HG03039 (cell line): ENCODE data around the gene PARL.
A peak's percentile ranks its signal among the peaks of the same experiment; 100 is the strongest.

Experiments
- ATAC-seq: cut with Tn5 transposase; IDR thresholded peaks from one replicate; pipeline ENCODE4 v1.9.1; 2021; ENCODE audit warnings: mild to moderate bottlenecking, moderate library complexity; ENCODE audit not compliant: unreplicated experiment

The PARL gene

DNA sequence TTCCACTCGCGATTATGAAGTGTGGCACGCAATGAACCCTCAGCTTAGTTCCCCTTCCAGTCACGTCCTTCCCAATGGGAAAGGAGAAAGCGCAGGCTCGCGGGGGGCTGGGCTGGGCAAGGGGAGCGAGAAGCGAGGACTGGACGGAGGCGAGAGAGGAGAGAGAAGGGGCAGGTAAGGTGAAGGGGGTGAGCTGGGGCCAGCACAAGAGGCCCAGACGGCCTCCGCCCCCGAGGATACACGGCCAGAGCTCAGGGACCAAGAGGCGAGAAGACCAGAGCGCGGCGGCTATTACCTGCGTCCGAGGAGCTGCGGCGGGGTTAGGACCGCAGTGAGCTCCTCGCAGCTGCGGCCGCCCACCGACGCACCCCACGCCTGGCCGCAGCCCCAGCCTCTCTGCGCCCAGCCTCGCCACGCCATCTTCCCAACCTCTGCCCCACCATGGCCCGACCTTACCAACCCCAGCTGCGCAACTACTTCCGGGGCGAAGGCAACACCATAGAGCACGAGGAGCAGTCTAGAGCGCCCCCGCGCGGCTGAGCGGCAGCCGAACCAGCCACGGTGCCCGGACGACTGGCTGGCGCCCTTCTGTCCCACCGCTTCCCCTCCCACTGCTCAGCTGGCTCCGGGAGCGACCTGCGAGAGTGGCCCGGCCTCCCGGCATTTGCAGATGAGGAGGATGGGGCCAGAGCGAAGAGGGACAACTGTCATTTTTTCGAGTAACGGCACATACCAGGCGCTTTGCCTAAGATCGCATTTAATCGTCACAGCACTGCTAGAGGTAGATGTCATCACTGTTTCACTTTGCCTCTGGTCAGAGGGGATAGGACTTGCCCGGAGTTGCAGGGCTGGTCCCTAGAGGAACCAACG is at the start of gene PARL:
PARL (minus strand) TSS at position 454 of the 870 bp plus-strand sequence; CDS start at position 420, 34 bp downstream.
- peak; percentile 99 for ATAC-seq

DNA sequence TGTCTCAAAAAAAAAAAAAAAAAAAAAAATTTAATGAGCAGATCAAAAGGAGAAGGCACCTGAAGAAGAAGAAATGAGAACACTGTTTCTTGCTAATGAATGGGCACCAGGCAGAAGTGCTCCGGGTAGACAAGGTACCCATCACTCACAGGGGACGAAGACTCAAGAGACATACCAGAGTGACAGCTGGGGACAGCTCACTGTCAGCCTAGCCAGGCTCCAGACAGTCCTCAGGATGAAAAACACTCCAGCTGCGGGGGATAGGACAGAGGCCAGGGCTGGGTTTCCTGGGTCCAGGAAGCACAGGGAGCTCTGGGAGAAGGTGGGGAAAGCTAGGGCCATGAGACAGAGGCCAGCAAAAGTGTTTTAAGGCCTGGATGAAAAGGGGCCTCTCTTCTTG is 48.5 kb upstream of the PARL start:
- ATAC-seq: no peak

GRCh38 chr3:183931881-183932280 is 47.2 kb upstream of the PARL start:
- no peak for ATAC-seq

DNA sequence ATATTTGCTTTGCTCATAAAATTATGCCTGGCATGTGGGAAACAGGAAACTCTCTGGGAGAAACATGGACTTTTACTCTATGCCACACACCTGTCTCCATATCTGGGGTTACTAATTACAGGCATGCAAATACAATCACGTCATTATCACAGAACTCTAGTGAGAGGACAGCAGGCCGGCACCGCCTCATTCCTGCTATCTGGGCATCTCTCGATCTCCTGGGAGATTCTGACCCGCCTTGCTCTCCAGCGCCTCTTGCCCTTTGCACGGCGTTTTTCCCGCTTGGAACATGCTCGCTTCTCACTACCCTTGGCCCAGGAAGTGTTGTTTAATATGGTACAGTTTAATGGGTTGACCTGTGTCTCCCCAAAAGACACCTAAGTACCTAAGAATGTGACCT is 45.4 kb upstream of the PARL start:
- no peak for ATAC-seq

GRCh38 chr3:183927059-183927458 is 42.4 kb upstream of the PARL start:
- ATAC-seq: no peak

DNA sequence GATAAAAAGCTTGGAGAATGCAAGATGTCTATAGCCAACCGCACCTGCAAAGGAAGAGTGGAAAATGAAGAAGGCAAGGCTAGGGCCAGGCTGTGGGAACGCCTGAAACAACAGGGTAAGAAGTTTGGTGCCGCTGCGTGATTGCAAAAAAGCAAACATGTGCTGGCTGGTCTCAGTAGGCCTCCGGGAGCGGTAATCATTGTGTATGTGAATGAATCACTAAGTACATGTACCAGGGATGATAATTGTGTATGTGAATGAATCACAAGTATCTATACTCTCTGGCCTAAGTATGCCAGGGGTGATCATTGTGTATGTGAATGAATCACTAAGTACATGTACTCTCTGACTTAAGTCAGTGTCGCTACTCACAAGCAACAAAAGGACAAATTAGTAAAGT is 40.3 kb upstream of the PARL start:
- ATAC-seq: no peak

- no peak for ATAC-seq
Measured at GRCh38 chr3:183924543-183924942, 39.9 kb upstream of the PARL start.

GRCh38 chr3:183922421-183922820 is 37.7 kb upstream of the PARL start:
- ATAC-seq: no peak

DNA sequence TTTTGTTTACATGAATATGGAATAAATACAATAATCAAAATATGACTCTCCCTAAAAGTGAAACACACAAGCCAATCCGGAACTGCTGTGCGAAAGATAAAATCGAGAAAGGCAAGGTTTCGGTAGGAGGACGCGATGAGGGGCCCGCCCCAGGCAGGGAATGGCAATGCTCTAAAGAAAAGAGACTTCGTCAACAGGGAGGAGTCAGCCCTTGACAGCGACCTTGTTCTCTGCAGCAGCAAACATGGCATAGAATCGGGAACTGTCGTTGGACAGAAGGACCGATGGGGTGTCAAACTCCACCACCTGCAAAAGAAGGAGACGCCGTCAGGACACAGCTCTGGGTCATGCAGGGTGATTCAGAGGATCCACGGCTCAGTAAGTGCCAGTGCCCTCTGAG is 36.4 kb upstream of the PARL start:
- ATAC-seq: no peak

DNA sequence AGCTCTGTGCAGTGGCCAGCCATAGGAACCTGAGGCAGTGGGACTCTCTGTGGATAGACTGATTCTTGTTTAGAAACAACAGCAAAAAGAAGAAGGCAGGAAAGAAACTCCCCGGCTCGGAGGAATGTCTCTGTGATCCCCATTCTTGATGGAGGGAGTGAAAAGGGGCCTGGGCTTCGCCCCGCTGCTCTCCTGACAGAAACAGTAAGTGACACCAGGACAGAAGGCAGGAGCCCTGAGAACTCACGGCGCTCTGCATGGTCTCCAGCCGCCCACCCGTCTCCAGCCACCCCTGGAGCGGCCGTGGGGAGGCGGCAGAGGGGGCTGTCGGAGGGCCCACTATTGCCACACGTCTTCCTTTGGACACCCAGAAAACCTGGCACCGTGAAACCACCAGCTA is 35.7 kb upstream of the PARL start:
- ATAC-seq: no peak

DNA sequence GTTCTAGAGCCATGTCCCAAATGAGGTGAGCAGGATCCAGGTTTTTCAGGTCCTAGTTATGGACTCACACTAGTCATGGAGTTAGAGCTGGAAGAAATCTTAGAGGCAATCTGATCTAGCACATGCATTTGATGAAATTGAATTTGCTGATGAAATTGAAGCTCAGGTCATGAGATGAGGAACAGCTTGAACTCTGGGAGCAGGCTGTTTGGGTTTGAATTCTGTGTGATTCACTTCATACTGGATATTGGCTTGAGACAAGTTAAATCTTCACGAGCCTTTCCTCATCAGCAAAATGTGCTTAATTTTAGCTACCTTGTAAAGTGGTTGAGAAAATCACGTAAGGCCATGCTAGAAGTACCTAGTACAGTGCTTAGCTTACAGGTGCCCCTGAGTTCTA is 33.5 kb upstream of the PARL start:
- ATAC-seq: no peak

- no peak for ATAC-seq
Measured at GRCh38 chr3:183917776-183918175, 33.1 kb upstream of the PARL start.

DNA sequence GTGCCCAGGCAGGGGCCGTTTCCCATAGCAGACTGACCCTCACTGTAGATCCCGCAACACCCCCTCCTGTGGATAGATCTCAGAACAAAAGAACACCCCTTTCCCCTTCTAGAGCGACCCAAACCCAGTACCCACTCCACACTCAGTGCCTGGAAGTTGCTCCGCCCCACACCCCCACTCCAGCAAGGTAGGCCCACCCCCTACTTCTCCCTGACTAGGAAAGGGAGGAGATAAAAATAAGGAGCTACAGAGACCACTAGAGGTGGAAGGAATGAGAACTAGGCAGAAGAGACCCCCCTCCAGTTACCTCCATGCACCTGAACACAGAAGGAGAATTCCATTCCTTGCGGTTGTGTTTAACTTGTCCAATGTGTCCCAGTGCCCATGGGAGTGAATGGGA is 30.2 kb upstream of the PARL start:
- no peak for ATAC-seq

GRCh38 chr3:183913580-183913920 is 28.9 kb upstream of the PARL start:
- ATAC-seq: no peak

- ATAC-seq: no peak
Measured at GRCh38 chr3:183912895-183913579, 28.4 kb upstream of the PARL start.

GRCh38 chr3:183911763-183912506 is 27.3 kb upstream of the PARL start:
- no peak for ATAC-seq

- ATAC-seq: no peak
Measured at GRCh38 chr3:183911087-183911486, 26.4 kb upstream of the PARL start.

DNA sequence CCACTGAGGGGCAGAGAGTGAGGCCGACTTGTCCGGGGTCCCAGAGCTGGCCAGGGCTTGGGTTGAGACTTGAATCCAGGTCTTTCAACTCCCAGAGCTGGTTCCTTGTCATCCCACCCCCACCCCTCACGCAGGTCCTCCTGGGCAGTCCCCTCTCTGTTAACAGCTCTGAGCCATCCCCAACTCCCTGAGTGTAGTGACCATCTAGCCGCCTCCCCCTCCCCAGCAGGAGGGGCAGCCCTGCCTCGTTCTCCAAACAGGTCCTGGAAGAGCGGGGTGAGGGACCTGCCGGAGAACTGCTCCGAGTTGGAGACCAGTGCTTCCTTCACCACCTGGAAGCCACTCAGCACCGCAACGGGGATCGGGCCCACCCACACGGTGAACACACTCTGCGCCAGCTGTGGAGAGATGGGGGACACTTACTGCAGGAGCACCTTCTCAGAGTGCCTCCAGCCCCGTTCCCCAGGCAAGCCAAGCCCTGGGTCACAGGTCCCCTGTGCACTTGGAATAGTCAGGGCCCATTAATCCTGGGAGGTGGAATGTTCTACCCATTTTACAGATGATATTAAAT is 24.4 kb upstream of the PARL start:
- no peak for ATAC-seq

GRCh38 chr3:183907911-183908331 is 23.2 kb upstream of the PARL start:
- ATAC-seq: no peak

- ATAC-seq: no peak
Measured at GRCh38 chr3:183907176-183907575, 22.5 kb upstream of the PARL start.

DNA sequence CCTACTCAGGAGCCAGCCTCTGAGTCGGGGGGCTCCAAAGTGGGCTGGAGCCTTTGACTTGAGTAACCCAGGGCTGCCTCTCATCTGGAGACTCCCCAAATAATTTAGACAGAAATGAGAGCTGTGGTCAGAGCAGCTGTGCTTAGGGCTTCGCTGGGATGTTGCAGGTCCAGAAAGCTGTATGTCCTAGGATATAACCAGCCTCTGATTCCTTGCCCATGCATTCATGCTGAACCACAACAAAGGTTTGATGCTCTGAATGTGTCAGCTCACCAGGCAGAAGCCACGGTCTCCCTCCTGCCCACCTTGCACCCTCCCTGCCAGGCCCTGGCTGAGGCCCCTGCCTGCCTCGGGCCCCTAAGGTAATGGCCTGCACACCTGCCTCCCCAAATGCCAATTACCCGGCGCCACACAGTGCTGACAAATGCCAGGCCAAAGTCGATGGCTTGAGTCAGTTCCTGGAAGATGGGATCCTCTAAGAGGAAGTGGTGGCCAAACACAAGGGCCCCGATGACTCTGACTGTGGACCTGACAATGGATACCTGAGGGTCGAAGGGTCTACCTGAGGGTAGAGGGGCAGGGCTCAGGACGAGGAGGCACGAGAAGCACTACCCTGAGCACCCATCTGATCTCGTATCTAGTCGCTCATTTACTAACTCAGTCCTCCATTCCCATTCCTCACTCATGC is 21.7 kb upstream of the PARL start:
- ATAC-seq: no peak
